ENCODE measurements around the gene ARMC9.

Gene ARMC9

DNA sequence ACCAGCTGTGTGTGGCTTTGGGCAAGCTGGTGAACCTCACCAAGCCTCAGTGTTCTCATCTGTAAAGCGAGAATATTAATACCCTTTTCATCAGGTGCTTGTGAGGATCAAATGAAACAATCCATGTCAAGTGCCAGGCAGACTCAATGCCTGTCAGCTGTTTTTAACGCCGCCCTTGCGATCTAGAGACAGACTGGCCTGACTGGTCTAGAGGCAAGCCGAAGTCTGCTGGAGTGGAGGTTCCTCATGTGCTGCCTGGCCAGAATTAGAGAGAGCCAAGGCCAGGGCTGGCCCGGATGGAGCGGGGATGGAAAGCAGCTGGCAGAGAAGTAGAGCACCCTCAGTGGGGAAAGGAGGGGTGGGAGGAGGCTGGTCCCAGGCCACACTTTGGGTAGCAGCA lies 122.6 kb downstream of the ARMC9 start:
- no peak for DNase-seq

- no peak for DNase-seq
Measured at GRCh38 chr2:231321556-231322334, 123.3 kb downstream of the ARMC9 start.

DNA sequence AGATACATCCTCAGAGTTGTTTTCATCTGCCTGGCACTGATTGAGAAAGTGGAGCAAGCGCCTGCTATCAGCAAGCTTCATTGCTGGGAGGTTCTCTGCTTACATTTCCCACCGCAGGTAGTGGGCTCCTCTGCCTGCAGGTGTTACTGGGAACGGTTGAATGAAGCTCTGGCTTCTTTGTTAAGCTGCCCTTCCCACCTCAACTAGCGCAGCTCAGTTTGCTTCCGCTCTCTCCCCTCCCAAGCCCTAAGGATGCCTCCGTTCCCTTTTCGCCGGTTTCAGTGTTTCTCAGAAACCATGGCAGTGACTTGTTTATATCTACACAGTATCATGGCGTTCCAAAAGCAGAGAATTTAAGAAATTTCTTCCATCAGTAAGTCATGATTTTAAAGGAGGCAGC lies 124.9 kb downstream of the ARMC9 start:
- no peak for DNase-seq

- DNase-seq = no peak
Measured at GRCh38 chr2:231325826-231326225, 127.4 kb downstream of the ARMC9 start.

GRCh38 chr2:231326404-231326803 lies 128.0 kb downstream of the ARMC9 start:
- no peak for DNase-seq

DNA sequence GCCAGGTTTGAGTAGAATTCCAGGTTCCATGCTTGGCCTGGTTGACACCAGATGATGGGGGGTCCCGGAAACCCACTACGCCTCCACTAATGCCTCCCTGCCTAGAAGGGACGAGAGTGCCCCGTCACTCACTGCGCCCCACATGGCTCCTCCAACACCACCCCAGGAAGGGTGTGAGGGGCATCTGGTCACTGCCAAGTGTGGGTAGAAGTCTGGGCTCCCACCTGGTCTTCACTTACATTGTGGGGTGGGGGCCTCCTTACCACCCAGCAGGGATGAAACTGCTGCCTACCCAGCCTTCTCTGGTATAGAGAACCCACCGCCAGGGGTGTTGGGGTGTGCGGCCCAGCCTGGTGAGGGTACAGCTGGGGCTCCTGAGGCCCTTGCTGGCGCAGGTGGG lies 131.9 kb downstream of the ARMC9 start:
- no peak for DNase-seq

DNA sequence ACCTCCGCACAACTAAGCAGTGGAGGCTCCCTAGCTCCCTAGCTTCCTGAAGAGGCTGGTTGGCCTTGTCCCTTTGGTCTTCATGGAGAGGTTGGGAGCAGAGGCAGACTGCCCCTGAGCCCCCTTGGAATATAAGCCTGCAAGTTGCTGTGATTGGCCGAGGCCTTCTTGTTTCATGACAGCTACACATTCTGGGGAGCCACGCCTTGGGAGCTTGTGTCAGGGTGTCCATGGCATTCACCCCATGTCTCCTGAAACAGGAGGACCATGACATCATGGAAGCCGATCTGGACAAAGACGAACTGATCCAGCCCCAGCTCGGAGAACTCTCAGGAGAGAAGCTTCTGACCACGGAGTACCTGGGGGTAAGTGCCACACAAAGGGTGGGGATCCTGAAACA lies 133.1 kb downstream of the ARMC9 start:
- DNase-seq = no peak

DNA sequence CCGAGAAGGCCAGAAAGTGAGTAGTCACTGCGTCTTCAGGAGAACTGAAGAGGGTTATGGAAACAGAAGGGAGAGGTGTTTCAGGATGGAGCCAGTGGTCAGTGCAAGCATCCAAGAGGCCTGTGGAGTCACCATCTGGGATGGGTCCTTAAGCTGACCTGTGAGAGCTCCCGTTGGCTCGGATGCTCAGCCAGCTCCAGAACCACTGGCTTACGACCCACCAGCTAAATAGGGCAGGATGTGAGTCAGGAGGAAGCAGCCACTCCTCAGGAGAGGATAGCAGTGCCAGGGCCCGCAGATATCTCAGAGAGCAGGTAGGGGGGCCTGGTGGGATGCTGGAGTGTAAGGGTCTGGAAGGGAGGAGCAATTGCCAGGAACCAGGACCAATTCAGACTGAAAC lies 134.0 kb downstream of the ARMC9 start:
- DNase-seq = no peak

GRCh38 chr2:231332872-231333500 lies 134.6 kb downstream of the ARMC9 start:
- DNase-seq = no peak

GRCh38 chr2:231334179-231334930 lies 135.9 kb downstream of the ARMC9 start:
- DNase-seq = no peak

GRCh38 chr2:231334981-231335380 lies 136.6 kb downstream of the ARMC9 start:
- DNase-seq = no peak

- no peak for DNase-seq
Measured at GRCh38 chr2:231335591-231335990, 137.2 kb downstream of the ARMC9 start.

DNA sequence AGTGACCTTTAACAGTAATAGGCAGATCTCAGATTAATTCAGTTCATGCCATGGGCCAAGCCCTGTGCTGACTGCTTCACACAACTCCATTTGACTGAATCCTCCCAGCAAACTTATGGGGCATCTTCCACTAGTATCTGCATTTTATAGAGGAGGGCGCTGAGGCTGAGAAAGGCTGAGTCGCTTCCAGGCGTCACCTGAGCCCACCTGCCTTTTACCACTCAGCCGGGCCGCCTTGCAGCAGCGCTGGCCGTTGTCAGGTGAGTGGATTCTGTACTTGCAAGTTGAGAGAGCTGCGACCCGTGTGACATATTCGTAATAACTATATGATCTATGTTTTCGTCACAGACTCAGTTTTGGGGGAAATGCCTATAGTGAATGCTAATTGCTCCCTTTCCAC lies 137.8 kb downstream of the ARMC9 start:
- DNase-seq = no peak

DNA sequence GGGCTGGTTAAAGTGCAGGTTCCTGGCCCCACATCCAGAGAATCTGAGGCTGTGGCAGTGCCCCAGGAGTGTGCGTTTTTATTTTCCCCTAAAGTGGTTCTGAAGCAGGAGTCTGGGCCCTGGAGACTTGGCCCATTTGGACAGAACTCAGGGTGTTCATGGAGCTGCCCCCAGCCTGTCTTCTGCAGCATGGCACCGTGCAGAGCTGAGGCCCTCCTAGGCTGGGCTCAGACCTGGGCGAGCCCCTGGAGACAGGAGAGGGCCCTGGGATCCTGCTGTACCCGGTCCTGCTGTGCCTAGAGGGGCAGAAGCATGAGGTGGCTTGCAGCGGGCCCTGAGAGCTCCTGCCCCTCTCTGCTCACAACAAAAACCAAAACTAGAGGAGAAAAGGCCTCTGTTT lies 138.3 kb downstream of the ARMC9 start:
- DNase-seq = no peak

GRCh38 chr2:231337807-231338759 lies 139.7 kb downstream of the ARMC9 start:
- DNase-seq = no peak

DNA sequence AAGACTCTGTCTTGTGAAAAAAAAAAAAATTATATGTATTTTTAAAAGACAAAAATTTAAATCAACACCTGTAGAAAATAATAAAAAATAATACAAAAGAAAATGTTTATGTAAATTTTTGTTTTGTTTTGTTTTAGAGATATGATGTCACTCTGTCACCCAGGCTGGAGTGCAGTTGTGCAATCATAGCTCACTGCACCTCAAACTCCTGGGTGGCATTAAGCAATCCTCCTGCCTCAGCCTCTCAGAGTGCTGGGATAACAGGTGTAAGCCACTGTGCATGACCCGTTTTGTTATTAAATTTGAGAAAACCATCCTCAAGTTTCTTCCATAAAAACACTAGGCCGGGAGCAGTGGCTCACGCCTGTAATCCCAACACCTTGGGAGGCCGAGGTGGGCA lies 140.9 kb downstream of the ARMC9 start:
- DNase-seq = no peak

DNA sequence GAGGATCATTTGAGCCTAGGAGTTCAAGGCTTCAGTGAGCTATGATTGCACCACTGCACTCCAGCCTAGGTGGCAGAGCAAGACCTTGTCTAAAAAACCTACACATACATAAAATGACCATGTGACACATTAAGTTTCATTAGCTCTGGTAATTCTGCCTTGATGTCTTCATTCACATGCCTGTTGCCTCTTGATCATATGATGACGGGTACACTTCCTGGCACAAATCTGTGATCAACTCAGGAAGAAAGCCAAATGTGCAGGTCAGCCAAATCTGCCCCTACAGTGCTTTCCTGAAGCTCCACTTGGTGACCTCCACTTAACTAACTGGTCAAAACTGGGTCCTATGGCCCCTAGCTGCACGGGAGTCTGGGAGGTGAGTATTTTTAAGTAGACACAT lies 142.7 kb downstream of the ARMC9 start:
- no peak for DNase-seq

DNA sequence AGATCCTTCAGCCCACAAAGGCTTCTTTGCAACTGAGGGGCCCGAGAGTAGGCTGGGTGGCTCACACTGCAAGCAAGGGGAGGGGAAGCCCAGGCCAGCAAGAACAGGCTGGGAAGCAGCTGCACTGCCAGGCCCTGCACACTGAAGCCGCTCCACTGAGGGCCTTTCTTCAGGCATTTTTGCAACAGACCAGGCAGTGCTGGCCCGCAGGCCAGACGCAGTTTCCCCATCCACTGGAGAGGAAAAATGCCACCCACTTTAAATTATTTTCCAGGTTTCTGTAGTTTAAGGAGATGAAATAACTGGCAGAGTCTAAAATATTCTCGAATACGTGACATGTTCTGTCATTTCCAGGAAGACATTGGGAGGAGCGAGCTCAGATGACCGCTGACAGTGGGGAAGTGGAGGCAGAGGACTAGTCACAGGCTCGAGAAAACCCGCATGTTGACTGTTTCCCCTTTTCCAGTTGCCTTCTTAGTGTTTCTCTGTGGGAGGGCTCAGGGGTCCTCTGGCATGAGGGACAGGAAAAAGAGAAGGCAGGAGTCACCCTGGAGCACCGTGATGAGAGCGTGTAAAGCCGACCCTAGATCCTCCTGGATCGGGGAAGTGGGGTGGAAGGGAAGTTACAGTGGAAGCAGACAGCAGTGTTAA lies 143.8 kb downstream of the ARMC9 start:
- no peak for DNase-seq

DNA sequence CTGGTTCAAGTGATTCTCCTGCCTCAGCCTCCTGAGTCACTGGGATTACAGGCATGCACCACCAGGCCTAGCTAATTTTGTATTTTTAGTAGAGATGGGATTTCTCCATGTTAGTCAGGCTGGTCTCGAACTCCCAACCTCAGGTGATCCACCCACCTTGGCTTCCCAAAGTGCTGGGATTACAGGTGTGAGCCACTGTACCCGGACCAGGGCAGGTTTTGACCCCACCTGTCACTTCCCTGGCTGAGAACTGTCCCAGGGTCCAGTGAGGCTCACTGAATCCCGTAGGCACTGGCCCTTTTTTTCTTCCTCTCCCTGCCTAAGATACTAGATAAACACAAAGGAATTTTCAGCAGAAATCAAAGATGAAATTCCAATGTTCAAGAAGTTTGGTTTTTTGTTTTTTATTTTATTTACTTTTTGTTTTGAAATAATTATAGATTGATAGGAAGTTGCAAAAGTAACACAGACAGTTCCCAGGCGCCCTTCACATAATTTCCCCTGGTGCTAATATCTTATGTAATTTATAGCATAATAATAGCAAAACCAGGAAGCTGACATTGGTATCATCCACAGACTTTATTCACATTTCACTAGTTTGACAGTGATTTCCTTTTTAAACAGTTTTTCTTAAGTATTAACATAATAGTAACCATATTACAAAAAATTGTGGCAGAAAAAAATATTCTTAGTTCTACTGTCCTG lies 144.7 kb downstream of the ARMC9 start:
- no peak for DNase-seq

DNA sequence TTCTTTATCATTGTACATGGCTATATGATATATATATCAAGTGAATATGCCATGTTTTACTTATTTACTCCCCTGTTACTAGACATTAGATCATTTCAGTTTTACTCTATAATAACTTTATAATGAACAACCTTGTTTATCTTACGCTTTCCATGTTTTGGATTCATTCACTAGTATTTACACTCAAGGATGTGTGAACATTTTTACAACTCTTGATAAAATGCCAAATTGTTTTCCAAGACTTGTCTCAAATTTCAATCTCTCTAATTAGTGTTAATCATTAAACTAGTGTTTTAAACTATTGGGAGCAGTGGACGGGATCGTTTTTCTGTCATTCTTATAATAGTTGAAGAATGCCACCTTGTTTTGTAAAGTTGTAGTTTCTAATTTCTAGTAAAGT lies 145.6 kb downstream of the ARMC9 start:
- DNase-seq = no peak

DNA sequence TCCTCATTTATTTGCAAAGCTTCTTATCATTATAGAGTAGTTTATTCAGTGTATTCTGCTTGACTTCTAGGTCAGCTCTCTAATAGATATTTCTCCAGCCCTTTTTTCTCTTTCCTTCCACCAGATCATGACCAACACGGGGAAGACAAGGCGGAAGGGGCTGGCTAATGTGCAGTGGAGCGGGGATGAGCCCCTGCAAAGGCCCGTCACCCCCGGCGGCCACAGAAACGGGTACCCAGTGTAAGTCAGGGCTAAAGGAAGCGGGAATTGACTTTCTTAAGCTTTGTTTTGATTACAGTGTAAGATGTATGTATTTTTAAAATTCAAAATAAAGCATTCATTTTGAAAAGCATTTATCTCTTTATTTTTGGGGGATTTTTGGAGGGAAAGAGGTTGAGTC lies 146.4 kb downstream of the ARMC9 start:
- DNase-seq = no peak

GRCh38 chr2:231347081-231347480 lies 148.7 kb downstream of the ARMC9 start:
- no peak for DNase-seq

Data from NCI-H2227 treated with DMSO at 0.1 percent for 48 hours (cell line).